ENCODE measurements around the gene CDC14B. TPM values are rescaled to one million over a fixed set of nuclear protein-coding genes. Genes with fewer than 3 reads are reported as not detected.
A peak's percentile ranks its signal among the peaks of the same experiment; 100 is the strongest.

The CDC14B gene
- total RNA-seq, 1 donor from 2014 or later, result 38.1 TPM

DNA sequence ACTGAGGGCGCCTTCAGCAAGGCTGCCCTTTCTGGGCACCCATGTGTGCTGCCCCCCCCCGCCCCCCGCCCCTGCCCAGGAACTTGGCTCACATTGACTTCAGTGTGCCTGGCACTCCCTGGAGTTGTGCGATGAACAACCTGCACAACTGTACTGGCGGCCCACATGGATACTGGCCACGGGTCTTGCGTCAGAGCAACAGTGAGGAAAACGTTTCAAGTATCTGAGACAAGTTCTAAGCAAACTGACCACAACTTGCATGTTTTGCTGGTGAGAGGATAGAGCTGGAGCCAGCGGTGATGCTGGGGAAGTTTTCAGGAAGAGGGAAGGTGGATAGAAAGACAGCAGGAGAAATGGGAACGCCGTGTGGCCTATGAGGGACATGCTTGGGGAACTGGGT is 124.3 kb downstream of the CDC14B start:
- H2AFZ ChIP-seq (replicated peaks), result no peak overlapping the region
- no peak overlapping the region for H3K9ac ChIP-seq
- no peaks in the 10 kb centered on the region for H3F3A ChIP-seq (ENCODE audit: low read depth)
- Mint-ChIP-seq H3K27me3 (ENCODE audit: insufficient read depth, low read depth) (peaks cover 3% of the 10 kb centered on the region), H3K27ac (no peak overlapping the region), H3K36me3 (peaks cover 4% of the 10 kb centered on the region), H3K4me1 (peaks cover 8% of the 10 kb centered on the region), H3K4me3 (no peak overlapping the region), H3K9me3 (no peaks in the 10 kb centered on the region)
- DNase-seq (ENCODE audit: low spot score), result no peak
- no peak overlapping the region for H3K27ac ChIP-seq
- H3K4me3 ChIP-seq, result no peak overlapping the region
- H3K4me2 ChIP-seq, result no peak overlapping the region
- H3K36me3 ChIP-seq, result no peaks in the 10 kb centered on the region
- peaks cover 12% of the 10 kb centered on the region for H3K4me1 ChIP-seq
- H4K20me1 ChIP-seq (ENCODE audit: low read depth), result no peaks in the 10 kb centered on the region
- TF ChIP-seq EZH2phosphoT487 (IDR thresholded peaks at IDR 0.05) (no peak), CTCF (IDR thresholded peaks at IDR 0.05) (no peak), EZH2 (IDR thresholded peaks at IDR 0.05) (no peak)
- no peaks in the 10 kb centered on the region for H3K27me3 ChIP-seq
- H3K9me3 ChIP-seq (ENCODE audit: low read depth), result no peaks in the 10 kb centered on the region
- H3K79me2 ChIP-seq (ENCODE audit: low read depth), result no peaks in the 10 kb centered on the region

- no peaks in the 10 kb centered on the region for H3K27me3 ChIP-seq
- TF ChIP-seq EZH2phosphoT487 (IDR thresholded peaks at IDR 0.05), result no peak
- TF ChIP-seq EZH2 (IDR thresholded peaks at IDR 0.05), result no peak
- no peak for TF ChIP-seq CTCF (IDR thresholded peaks at IDR 0.05)
- peak overlapping the region; percentile 70 for H3K27ac ChIP-seq
- peaks cover 12% of the 10 kb centered on the region for H3K4me1 ChIP-seq
- H3K4me3 Mint-ChIP-seq, result no peak overlapping the region
- H3F3A ChIP-seq (ENCODE audit: low read depth), result no peaks in the 10 kb centered on the region
- H3K4me2 ChIP-seq, result no peak overlapping the region
- H3K9me3 Mint-ChIP-seq, result no peaks in the 10 kb centered on the region
- H3K27me3 Mint-ChIP-seq (ENCODE audit: insufficient read depth, low read depth), result peaks cover 5% of the 10 kb centered on the region
- no peaks in the 10 kb centered on the region for H3K79me2 ChIP-seq (ENCODE audit: low read depth)
- H4K20me1 ChIP-seq (ENCODE audit: low read depth), result no peaks in the 10 kb centered on the region
- no peaks in the 10 kb centered on the region for H3K9me3 ChIP-seq (ENCODE audit: low read depth)
- H2AFZ ChIP-seq (replicated peaks), result no peak overlapping the region
- H3K4me1 Mint-ChIP-seq, result peaks cover 11% of the 10 kb centered on the region
- no peak overlapping the region for H3K4me3 ChIP-seq
- no peak overlapping the region for H3K9ac ChIP-seq
- no peak for DNase-seq (ENCODE audit: low spot score)
- no peaks in the 10 kb centered on the region for H3K36me3 ChIP-seq
- H3K27ac Mint-ChIP-seq, result no peak overlapping the region
- peaks cover 11% of the 10 kb centered on the region for H3K36me3 Mint-ChIP-seq
These were observed 125.3 kb downstream of the CDC14B start for GRCh38 chr9:96494215-96494800.

DNA sequence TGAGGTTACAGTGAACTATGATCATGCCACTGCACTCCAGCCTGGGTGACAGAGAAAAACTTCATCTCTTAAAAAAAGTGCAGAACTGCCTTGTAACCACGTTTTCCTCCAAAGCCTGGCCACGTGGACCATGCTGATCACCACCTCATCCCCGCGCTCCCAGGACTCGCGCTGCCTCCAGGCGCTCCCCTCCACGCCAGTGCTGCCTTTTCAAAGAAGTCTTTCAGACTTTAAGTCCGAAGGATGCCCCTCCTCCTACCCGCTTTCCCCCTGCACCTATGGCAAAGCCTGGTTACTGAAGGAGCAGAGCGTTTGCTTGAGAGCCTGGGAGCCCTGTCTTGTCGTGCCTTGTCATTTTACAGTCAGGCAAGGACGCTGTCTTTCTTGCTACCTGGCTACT is 125.9 kb downstream of the CDC14B start:
- peaks cover 8% of the 10 kb centered on the region for H3K4me1 ChIP-seq
- H3F3A ChIP-seq (ENCODE audit: low read depth), result no peaks in the 10 kb centered on the region
- H3K36me3 ChIP-seq, result no peaks in the 10 kb centered on the region
- no peaks in the 10 kb centered on the region for H3K79me2 ChIP-seq (ENCODE audit: low read depth)
- Mint-ChIP-seq H3K27me3 (ENCODE audit: insufficient read depth, low read depth) (peaks cover 5% of the 10 kb centered on the region), H3K36me3 (peaks cover 13% of the 10 kb centered on the region), H3K4me3 (no peak overlapping the region), H3K27ac (peak overlapping the region; percentile 59), H3K9me3 (no peaks in the 10 kb centered on the region), H3K4me1 (peaks cover 11% of the 10 kb centered on the region)
- H3K4me3 ChIP-seq, result no peak overlapping the region
- H4K20me1 ChIP-seq (ENCODE audit: low read depth), result no peaks in the 10 kb centered on the region
- no peak overlapping the region for H3K4me2 ChIP-seq
- peak overlapping the region; percentile 70 for H3K27ac ChIP-seq
- H2AFZ ChIP-seq (replicated peaks), result no peak overlapping the region
- no peaks in the 10 kb centered on the region for H3K27me3 ChIP-seq
- no peak for TF ChIP-seq CTCF (IDR thresholded peaks at IDR 0.05)
- TF ChIP-seq EZH2 (IDR thresholded peaks at IDR 0.05), result no peak
- no peak overlapping the region for H3K9ac ChIP-seq
- peak; percentile 59 for DNase-seq (ENCODE audit: low spot score)
- no peaks in the 10 kb centered on the region for H3K9me3 ChIP-seq (ENCODE audit: low read depth)
